Esophagus muscularis mucosa (tissue), 3 donors: Measurements from ENCODE around the gene LRMDA.

Experiments
- CTCF ChIP-seq, 3 experiments: fragments of 200-600 bp in 2 of 3; fragments of 450-650 bp in 1 of 3; sonication (generic) in 2 of 3; IDR thresholded peaks; one replicate each; pipeline ENCODE4 v1.5.1; 2017 to 2019; ENCODE audit warnings: antibody characterized with exemption in 3 of 3, mild to moderate bottlenecking in 2 of 3, moderate library complexity in 1 of 3
- POLR2AphosphoS5 ChIP-seq, 2 donors: sonication (generic); formaldehyde crosslinking; IDR thresholded peaks; one replicate each; pipeline ENCODE4 v1.6.1; 2017; ENCODE audit warnings: antibody characterized with exemption in 2 of 2

- TF ChIP-seq CTCF (IDR thresholded peaks at IDR 0.05): no peak
- no peak for TF ChIP-seq POLR2AphosphoS5 (IDR thresholded peaks at IDR 0.05)
Measured at GRCh38 chr10:76334255-76334654, 902.8 kb downstream of the LRMDA start.
